CD14-positive monocyte (primary cell): ENCODE measurements around the gene YPEL3. TPM values are rescaled to one million over a fixed set of nuclear protein-coding genes. Genes with fewer than 3 reads are reported as not detected.

Source experiments
- DNase-seq, 3 donors: peaks; one replicate each; pipeline ENCODE4 v3.0.0-alpha.2; 2011 to 2022
- H2AFZ ChIP-seq: 2 replicates; pipeline ENCODE4 v1.6.0; 2012; ENCODE audit warnings: mild to moderate bottlenecking, low read depth, low read length, inconsistent platforms; ENCODE audit not compliant: insufficient read depth, poor library complexity, severe bottlenecking
- H3K27ac ChIP-seq, 2 donors: 1 replicate in 1 of 2; 2 replicates in 1 of 2; pipeline ENCODE4 v1.5.1; 2012 to 2013; ENCODE audit warnings: low read length in 2 of 2, control low read depth in 1 of 2, inconsistent platforms in 1 of 2, low read depth in 1 of 2, mild to moderate bottlenecking in 1 of 2
- H3K27me3 ChIP-seq, 2 donors: one replicate each; pipeline versions ENCODE4 v1.6.0 to v1.6.1; 2011 to 2013; ENCODE audit warnings: low read length in 2 of 2; ENCODE audit not compliant: control insufficient read depth in 2 of 2, insufficient read depth in 2 of 2
- H3K36me3 ChIP-seq, 2 donors: replicated peaks in 1 of 2; 1 replicate in 1 of 2; 2 replicates in 1 of 2; pipeline versions ENCODE4 v1.5.1 to v1.6.1; 2012 to 2013; ENCODE audit warnings: low read length in 2 of 2, control low read depth in 1 of 2, inconsistent platforms in 1 of 2, mild to moderate bottlenecking in 1 of 2; ENCODE audit not compliant: insufficient read depth in 2 of 2, control insufficient read depth in 1 of 2
- H3K4me1 ChIP-seq, 2 donors: 1 replicate in 1 of 2; 2 replicates in 1 of 2; pipeline versions ENCODE4 v1.5.1 to v1.6.1; 2012 to 2013; ENCODE audit warnings: low read length in 2 of 2, control low read depth in 1 of 2, inconsistent platforms in 1 of 2, mild to moderate bottlenecking in 1 of 2, moderate library complexity in 1 of 2; ENCODE audit not compliant: insufficient read depth in 2 of 2, control insufficient read depth in 1 of 2
- H3K4me2 ChIP-seq: replicated peaks from 2 replicates; pipeline ENCODE3; 2012; ENCODE audit warnings: low read length, moderate library complexity, mild to moderate bottlenecking; ENCODE audit not compliant: poor library complexity, severe bottlenecking; ENCODE audit errors: extremely low read depth
- H3K4me3 ChIP-seq, 3 experiments: fragments of 200-600 bp in 1 of 3; sonication (generic) in 1 of 3; replicated peaks in 1 of 3; 1 replicate in 2 of 3; 2 replicates in 1 of 3; pipeline ENCODE4 v1.5.1; 2011 to 2013; ENCODE audit warnings: low read length in 3 of 3, mild to moderate bottlenecking in 3 of 3, control low read depth in 2 of 3, low read depth in 2 of 3, inconsistent platforms in 1 of 3, moderate library complexity in 1 of 3
- H3K79me2 ChIP-seq: 2 replicates; pipeline ENCODE4 v1.6.0; 2012; ENCODE audit warnings: mild to moderate bottlenecking, control low read depth, inconsistent platforms, low read length, moderate library complexity; ENCODE audit not compliant: insufficient read depth
- H3K9ac ChIP-seq: 2 replicates; pipeline ENCODE4 v1.6.0; 2017; ENCODE audit warnings: low read length, mild to moderate bottlenecking; ENCODE audit not compliant: insufficient read depth, poor library complexity, severe bottlenecking
- H3K9me3 ChIP-seq, 2 donors: replicated peaks in 1 of 2; 1 replicate in 1 of 2; 2 replicates in 1 of 2; pipeline versions ENCODE4 v1.5.1 to v1.6.1; 2012 to 2013; ENCODE audit warnings: low read length in 2 of 2, control low read depth in 1 of 2; ENCODE audit not compliant: control insufficient read depth in 1 of 2, insufficient read depth in 1 of 2
- H4K20me1 ChIP-seq: 2 replicates; pipeline ENCODE4 v1.6.0; 2012; ENCODE audit warnings: mild to moderate bottlenecking, low read length, control low read depth, moderate library complexity; ENCODE audit not compliant: insufficient read depth
- H3K27ac Mint-ChIP-seq, 7 donors: one replicate each; pipeline ENCODE4 v1.8.0; 2020; ENCODE audit warnings: mild to moderate bottlenecking in 7 of 7, mixed read lengths in 7 of 7, moderate library complexity in 6 of 7, inconsistent platforms in 2 of 7
- H3K27me3 Mint-ChIP-seq, 3 donors: one replicate each; pipeline ENCODE4 v1.8.0; 2021 to 2022; ENCODE audit warnings: low read depth in 3 of 3, mild to moderate bottlenecking in 3 of 3, mixed read lengths in 3 of 3, moderate library complexity in 3 of 3, inconsistent platforms in 1 of 3
- H3K36me3 Mint-ChIP-seq, 2 donors: one replicate each; pipeline ENCODE4 v1.8.0; 2020; ENCODE audit warnings: mixed read lengths in 2 of 2, inconsistent platforms in 1 of 2, mild to moderate bottlenecking in 1 of 2
- H3K4me1 Mint-ChIP-seq: one replicate; pipeline ENCODE4 v1.8.0; 2020; ENCODE audit warnings: mild to moderate bottlenecking, mixed read lengths
- H3K4me3 Mint-ChIP-seq, 2 donors: one replicate each; pipeline ENCODE4 v1.8.0; 2020; ENCODE audit warnings: mild to moderate bottlenecking in 2 of 2, mixed read lengths in 2 of 2, moderate library complexity in 1 of 2
- H3K9me3 Mint-ChIP-seq, 7 donors: one replicate each; pipeline ENCODE4 v1.8.0; 2020 to 2022; ENCODE audit warnings: mixed read lengths in 7 of 7, mild to moderate bottlenecking in 6 of 7, moderate library complexity in 6 of 7, inconsistent platforms in 2 of 7
- CTCF ChIP-seq: fragments of 200-600 bp; IDR thresholded peaks from one replicate; pipeline ENCODE4 v1.8.0; 2022; ENCODE audit warnings: antibody characterized with exemption, mild to moderate bottlenecking
- WGBS: methylation state at CpG from one replicate; pipeline ENCODE4 v1.1.5; 2013; ENCODE audit warnings: missing lambda C conversion rate; ENCODE audit not compliant: insufficient coverage; 5-methylcytosine and 5-hydroxymethylcytosine counted together
- intact Hi-C, 2 donors: fragments of 100-400 bp; cut with micrococcal nuclease; formaldehyde crosslinking; loops; one replicate each; pipeline versions ENCODE4 v1.15.0 to v1.15.1; 2023
- polyA plus RNA-seq, 3 donors: library from polyadenylated mRNA; depleted of rRNA in 1 of 3; unstranded in 2 of 3; stranded (reverse) in 1 of 3; fragments of 300-500 nt in 2 of 3; fragments of >200 nt in 1 of 3; fragmentation: Illumina TruSeq in 2 of 3; gene quantifications; 1 replicate in 2 of 3; 2 replicates in 1 of 3; pipeline ENCODE4 v1.2.3, GENCODE V29; 2012 to 2021

YPEL3 gene
- polyA plus RNA-seq, 3 donors: 182 to 283 (median 235) TPM

DNA sequence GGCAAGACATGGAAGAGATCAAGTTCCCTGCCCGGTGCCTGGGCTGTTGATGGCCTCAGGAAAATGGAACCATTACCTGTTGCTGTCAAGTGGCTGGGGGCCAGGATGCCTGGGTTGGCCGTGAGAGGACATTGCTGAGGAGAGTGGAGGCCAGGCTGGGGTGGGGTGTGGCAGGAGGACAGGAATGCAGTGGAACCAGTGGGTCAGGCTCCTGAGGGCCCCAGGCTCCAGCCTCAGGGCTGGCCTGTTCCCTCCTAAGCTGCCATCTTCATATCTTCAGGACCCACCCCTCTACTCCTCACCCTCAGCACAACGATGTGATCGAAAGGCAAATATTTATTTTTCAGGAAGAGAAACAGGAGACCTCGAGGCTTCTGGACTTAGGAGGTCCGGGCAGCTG, 8.5 kb upstream of the YPEL3 start:
- intact Hi-C loops: no loop called here
- no peak for DNase-seq
- no peak overlapping the region for H3K9ac ChIP-seq
- peaks cover 0 to 2% (median 1%) of the 10 kb centered on the region in 3 donors for H3K27me3 Mint-ChIP-seq
- H3K27ac ChIP-seq: no peak overlapping the region
- H3K27me3 ChIP-seq: no peaks in the 10 kb centered on the region
- peak overlapping the region in 1 of 7 donors; percentile 46 for H3K27ac Mint-ChIP-seq
- no peak for TF ChIP-seq CTCF
- WGBS: 98% methylated on average over 6 of the region's 6 CpGs
- no peak overlapping the region for H3K4me3 Mint-ChIP-seq
- H3K36me3 Mint-ChIP-seq: peaks cover 33 to 42% of the 10 kb centered on the region in 2 donors
- peaks cover 18 to 44% (median 34%) of the 10 kb centered on the region in 7 donors for H3K9me3 Mint-ChIP-seq
- no peaks in the 10 kb centered on the region for H3K79me2 ChIP-seq
- peaks cover 18 to 41% of the 10 kb centered on the region in 2 donors for H3K36me3 ChIP-seq
- peaks cover 32 to 34% of the 10 kb centered on the region in 2 donors for H3K9me3 ChIP-seq
- no peak overlapping the region for H3K4me2 ChIP-seq
- no peaks in the 10 kb centered on the region for H3K4me1 Mint-ChIP-seq
- no peak overlapping the region for H2AFZ ChIP-seq
- no peaks in the 10 kb centered on the region for H3K4me1 ChIP-seq
- no peaks in the 10 kb centered on the region for H4K20me1 ChIP-seq
- no peak overlapping the region for H3K4me3 ChIP-seq

DNA sequence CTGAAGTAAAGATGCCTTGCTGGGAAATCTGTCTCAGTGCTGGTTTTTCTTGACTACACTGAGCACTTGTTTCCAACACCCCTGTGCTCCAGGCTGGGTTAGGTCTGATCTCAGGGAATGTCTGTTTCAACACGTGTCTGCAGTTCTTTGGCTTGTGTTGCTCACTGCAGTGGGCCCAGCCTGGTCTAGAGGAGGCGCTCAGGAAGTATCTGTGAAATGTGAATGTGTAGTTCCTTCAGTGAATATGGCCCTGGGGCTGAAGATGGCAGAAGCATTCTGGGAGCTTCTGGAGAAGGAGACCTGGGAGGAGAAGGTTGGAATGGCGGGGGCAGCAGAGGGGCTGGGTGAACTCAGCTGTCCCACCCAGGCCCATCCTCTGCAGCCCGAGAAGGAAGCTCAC, 8.1 kb upstream of the YPEL3 start:
- no peak overlapping the region for H3K4me2 ChIP-seq
- no peak overlapping the region for H2AFZ ChIP-seq
- H3K4me3 Mint-ChIP-seq: no peak overlapping the region
- H3K79me2 ChIP-seq: no peaks in the 10 kb centered on the region
- no peak for TF ChIP-seq CTCF
- peaks cover 36 to 38% of the 10 kb centered on the region in 2 donors for H3K9me3 ChIP-seq
- H3K4me3 ChIP-seq: no peak overlapping the region
- peaks cover 33 to 38% of the 10 kb centered on the region in 2 donors for H3K36me3 Mint-ChIP-seq
- H3K27ac ChIP-seq: no peak overlapping the region
- intact Hi-C loops: no loop called here
- peak overlapping the region in 1 of 7 donors; percentile 46 for H3K27ac Mint-ChIP-seq
- H3K27me3 Mint-ChIP-seq: peaks cover 0 to 3% (median 2%) of the 10 kb centered on the region in 3 donors
- H4K20me1 ChIP-seq: no peaks in the 10 kb centered on the region
- no peak overlapping the region for H3K9ac ChIP-seq
- H3K4me1 ChIP-seq: no peaks in the 10 kb centered on the region
- H3K4me1 Mint-ChIP-seq: no peaks in the 10 kb centered on the region
- peaks cover 18 to 41% of the 10 kb centered on the region in 2 donors for H3K36me3 ChIP-seq
- peaks cover 18 to 48% (median 35%) of the 10 kb centered on the region in 7 donors for H3K9me3 Mint-ChIP-seq
- no peaks in the 10 kb centered on the region for H3K27me3 ChIP-seq
- DNase-seq: no peak
- 86% methylated on average over 3 of the region's 4 CpGs for WGBS
